Measurements from ENCODE around the gene SH3RF2.

DNA sequence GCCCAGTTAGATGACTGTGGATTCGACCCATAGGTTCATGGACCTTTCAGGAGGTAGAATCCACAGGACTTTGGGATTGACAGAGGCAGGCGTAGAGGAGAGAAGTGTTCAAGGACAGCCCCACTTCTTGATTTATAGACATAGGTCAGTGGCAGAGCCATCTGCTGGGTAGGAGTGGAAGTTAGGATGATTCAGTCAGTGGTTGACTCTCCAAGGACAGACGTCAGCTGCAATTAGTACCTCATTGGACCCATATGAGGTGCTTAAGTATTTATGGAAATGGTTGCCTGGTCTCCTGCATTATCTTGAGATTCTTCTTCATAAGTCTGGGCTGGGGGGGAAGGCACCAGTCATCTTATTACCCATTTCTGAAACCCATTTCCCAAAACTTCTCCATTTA lies 70.9 kb downstream of the SH3RF2 start:
- TF ChIP-seq, protein P1, sequence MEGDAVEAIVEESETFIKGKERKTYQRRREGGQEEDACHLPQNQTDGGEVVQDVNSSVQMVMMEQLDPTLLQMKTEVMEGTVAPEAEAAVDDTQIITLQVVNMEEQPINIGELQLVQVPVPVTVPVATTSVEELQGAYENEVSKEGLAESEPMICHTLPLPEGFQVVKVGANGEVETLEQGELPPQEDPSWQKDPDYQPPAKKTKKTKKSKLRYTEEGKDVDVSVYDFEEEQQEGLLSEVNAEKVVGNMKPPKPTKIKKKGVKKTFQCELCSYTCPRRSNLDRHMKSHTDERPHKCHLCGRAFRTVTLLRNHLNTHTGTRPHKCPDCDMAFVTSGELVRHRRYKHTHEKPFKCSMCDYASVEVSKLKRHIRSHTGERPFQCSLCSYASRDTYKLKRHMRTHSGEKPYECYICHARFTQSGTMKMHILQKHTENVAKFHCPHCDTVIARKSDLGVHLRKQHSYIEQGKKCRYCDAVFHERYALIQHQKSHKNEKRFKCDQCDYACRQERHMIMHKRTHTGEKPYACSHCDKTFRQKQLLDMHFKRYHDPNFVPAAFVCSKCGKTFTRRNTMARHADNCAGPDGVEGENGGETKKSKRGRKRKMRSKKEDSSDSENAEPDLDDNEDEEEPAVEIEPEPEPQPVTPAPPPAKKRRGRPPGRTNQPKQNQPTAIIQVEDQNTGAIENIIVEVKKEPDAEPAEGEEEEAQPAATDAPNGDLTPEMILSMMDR (IDR thresholded peaks at IDR 0.05 in 8 of 11, conservative IDR thresholded peaks at IDR 0.05 in 3 of 11) = no peak
- TF ChIP-seq POLR2AphosphoS5 (IDR thresholded peaks at IDR 0.05) = no peak
- TF ChIP-seq POLR2A (IDR thresholded peaks at IDR 0.05) = no peak
